ENCODE measurements around the gene GYG1.
"Not testable (repeated sequence)": the region's sequence is repeated elsewhere in the genome, so short reads cannot be mapped to it uniquely, and the experiment has no call there.

The GYG1 gene

DNA sequence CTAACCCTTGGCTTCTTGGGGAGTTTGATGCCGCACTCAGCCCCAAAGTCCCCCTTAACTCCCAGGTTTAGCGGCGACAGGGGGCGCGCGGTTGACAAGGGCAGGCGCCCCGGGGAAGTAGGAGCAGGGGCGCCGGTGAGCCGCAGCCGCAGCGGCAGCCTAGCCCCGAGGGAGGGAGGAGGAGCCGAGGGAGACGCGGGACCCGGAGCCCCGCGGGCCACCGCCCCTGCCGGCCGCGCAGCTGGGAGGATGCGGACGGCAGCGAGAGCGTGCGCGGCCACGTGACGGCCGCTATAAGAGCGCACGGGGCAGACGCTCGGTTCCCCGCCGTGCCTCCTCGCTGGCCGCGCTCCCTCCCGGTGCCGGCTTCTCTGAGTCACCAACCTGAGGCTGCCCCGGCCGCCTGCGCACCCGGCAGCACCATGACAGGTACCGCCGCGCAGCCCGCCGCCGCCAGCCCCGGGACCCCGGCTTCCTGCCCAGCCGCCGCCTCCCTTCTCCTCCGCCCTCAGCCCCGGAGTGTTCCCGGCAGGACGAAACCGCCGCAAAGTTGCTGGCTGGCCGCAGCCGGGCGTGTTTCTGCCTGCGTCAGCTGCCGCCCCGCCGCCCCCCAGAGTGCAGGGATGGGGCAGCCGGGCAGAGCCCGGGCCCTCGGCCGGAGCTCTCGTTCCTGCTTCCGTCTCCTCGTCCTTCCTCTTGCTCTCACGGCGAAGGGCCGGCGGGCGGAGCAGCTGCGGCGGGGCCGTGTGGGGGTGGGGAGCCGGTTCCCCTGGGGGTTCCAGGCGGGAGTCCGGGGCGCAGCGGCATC lies at the start of gene GYG1:
GYG1 (plus strand) TSS at position 322 of the 808 bp plus-strand sequence; CDS start at position 423, 101 bp downstream.
- DNase-seq = peak; percentile 64 to 78 (median 68)

DNA sequence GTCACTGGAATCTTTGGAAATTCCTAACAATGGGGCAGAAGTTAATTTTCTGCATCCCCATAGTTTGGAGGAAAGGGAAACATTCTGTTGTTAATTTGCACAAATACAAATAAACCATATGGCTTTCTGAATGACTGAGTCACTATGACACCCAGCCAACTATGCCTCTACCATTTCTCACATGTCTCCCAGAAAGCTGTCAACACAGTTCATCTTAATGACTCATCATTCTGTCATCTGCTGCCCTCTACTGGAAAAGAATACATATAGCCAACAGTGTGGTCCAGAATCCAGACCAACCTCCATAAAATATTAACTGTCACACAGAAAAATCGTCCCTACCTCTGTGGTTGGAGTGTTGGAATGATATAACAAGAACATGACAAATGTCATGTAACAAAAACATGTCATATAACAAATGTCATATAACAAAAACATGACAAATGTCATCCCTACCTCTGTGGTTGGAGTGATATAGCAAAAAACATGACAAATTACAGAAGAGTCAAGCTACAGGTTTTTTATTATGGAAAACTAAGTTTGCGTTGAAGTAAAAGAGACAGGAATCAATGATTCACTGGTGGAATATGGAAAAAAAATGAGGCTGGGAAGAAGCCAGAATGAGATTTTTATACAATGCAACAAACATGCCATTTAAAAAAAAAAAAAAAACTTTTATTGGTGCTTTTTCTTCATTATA lies 47.7 kb upstream of the GYG1 start:
- peak in 2 of 6 experiments; percentile 22 to 23 for DNase-seq

DNA sequence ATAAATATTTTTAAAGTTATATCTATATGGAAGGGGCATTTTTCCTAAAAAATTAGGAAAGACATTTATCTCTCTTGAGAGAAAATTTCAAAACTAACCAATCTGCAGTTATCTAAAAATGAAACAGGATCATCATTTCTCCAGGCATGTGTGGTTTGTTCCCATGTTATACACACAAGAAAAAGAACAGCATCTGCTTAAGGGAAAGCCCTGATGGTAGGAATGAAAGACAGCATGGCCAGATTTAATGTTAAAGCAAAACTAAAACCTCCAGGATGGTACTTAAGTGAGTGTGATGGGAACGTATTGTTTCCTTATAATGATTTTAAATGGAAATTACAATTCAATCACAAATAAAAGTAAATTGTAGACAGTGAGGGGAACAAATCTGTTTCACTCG lies 46.2 kb upstream of the GYG1 start:
- DNase-seq = no peak

DNA sequence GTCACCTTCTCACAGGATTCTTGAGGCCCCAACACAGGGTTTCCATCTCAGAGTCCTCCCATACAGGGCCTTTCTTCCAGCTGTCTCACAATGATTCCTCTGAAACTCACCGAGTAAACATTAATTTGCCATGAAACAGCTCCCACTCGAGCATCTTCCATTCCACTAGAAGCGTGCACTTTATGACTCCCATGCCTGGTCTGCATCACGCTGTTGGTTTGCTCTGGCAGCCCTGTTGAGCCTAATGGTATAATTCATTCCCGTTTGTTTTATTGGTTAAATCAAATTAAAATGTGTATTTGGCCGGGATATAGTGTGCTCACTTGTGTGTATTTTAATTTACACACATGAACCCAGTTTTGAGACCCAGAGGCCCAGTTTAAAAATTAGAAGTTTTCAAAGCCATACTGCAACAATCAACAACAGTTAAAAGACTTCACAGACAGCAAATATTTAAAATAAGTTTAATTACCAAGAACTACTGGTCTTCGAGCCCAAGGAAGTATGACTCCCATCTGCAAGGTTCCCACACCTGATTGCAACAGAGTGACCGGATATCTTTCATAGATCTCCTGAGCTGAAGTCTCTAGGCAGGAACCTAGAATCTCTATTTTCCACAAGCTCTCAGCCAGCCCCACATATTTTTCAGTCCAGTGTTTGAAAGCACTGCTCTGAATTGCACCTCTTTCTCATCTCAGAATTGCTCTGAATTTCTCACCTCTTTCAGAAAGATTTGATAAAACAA lies 42.3 kb upstream of the GYG1 start:
- no peak for DNase-seq

DNA sequence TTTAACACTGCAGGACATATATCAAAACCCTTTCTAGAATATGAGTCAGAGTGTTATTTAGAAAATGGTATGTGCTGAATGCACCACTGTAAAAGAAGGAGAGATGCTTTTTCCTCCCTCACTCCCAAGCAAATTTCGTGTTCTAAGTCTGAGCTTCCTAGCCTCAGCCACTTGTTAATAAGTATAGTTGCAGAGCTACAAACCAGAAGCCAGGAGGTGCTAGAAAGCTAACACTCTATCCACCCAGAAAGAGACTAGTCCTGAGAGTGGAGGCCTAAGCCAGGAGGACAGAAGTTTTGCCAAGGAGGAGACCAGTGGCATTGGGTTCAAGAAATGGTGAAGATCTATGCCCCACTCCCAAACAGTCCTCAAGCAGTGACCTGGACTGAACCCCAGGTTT lies 40.5 kb upstream of the GYG1 start:
- DNase-seq = no peak

DNA sequence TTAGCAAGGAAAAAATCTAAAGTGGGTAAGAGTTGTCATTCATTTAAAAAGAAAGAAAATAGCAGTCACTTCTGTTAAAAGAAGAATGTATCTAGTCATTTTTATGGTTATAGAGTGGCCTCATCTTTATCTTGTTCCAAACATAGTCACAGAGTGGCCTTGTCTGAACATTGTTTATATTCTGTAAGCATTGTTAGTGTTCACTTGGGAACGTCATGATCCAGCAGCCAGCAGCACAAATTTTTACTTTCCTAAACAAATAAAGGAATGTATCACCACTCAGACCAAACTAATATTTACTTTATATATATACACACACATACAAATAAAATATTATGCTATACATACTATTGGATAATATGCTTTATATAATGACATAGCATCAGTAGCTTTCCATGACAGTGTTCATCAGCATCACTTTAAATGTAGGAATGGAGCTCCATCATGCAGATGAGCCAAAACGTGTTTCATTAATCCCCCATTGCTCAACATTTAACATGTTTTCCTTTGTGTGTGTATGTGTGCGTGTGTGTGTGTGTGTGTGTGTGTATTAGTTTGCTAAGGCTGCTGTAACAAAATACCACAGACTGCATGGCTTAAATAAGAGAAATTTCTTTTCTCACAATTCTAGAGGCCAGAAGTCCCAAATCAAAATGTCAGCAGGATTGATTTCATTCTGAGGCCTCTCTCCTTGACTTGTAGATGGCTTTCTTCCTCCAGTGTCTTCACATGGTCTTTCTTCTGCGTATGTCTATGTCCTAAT lies 39.6 kb upstream of the GYG1 start:
- no peak for DNase-seq

DNA sequence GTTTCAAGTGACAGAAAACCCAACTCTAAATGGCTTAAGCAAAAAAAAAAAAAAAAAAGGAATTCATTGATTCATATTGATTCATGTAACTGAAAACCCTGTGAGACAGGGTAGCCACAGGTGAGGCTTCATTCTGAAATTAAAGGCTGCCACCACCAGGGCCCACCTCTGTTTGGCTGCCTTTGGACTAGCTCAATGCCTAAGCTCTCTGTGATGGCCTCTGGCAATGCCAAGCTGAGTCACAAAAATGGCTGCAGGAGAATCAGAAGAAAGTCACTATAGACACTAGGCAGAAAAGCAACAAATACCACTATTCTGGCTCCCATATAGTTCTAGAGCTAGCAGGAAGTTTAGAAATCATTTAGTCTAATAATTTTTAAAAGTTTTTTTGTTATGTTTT lies 38.2 kb upstream of the GYG1 start:
- no peak for DNase-seq

DNA sequence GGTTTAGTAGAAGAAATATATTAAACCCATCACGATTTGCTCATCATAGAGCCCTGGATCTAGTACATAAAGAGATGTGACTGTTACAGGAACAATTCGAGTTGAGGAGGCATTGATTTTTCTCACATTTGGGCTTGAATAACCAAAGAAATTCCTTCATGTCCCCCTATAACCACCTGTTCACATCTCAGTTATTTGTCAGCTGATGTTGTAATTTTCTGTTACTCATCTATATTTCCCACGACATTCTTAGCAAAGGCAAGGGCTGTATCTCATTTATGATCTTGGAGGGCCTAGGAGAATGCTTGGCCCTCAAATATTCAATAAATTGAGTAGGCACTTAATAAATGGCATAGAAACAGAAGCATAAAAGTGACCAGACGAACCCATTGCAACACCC lies 36.4 kb upstream of the GYG1 start:
- DNase-seq = no peak

DNA sequence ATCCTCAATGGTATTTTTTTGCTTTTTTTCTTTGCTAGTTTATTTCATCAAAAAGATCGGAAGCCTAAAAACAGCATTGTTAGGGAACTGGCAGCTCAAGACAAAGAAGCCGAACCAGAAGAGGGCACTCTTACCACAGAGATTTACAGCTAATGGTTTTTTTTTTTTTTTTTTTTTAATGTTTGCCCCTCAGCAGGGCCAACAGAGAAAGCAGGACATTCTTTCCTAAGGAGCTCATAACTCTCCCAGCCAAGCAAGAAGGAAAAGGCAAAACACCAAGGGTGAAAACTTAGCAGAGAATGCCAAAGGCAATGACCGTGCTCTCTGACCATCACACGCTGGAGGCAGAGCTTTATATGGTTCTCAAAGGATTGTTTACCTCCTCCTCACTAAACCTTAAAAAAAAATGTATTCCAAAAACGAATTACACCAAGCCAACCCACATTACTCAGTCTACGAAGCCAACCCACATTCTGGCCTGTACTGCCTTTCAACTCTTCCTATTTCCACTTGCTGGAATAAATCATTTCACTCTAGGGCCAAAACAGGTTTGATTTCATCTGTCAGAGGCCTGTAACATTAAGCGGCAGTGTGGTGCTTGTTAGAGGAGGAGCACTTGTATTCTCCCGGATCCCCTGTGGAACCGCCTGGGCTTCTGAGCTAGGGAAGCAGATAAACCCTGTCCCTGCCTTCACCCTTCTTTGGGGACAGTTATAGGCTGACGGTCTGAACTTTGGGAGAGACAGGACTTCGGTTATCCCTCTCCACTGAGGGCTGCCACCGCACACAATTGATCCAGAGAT lies 35.6 kb upstream of the GYG1 start:
- peak in 3 of 6 experiments; percentile 1 to 40 (median 26) for DNase-seq

DNA sequence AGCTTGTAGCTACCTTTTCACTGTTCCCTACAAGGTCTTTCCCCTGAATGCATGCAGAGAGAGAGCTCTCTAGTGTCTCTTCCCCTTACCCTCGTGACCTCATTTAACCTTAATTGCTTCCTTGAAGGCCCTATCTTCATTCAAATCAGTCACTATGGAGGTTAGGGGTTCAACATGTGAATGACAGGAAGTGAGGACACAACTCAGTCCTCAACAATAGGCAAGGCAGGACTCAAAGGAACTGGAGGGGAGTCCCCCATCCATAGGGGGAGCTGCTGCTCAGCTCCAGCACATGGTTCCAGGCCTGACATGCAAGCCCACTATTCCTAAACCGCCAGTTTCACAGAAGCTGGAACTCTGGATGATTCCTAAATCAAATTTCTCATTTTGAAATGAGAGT lies 33.8 kb upstream of the GYG1 start:
- DNase-seq = no peak

DNA sequence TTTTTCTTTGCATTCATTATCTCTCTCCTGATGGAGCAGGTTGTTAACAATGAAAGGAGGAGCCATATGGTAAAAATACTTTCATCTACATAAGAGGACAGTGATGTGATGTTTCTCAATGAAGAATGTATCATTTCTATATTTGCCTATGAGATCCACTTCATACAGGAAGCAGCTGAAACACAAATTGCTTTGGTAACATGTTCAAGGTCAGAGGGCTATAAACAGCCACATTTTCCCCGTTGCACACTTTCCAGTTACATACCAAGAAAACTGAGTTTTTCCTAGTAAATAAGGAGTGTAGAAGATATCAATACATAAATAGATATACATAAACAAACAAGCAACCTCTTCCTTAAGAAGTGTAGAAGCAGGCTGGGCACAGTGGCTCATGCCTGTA lies 32.6 kb upstream of the GYG1 start:
- DNase-seq = no peak

DNA sequence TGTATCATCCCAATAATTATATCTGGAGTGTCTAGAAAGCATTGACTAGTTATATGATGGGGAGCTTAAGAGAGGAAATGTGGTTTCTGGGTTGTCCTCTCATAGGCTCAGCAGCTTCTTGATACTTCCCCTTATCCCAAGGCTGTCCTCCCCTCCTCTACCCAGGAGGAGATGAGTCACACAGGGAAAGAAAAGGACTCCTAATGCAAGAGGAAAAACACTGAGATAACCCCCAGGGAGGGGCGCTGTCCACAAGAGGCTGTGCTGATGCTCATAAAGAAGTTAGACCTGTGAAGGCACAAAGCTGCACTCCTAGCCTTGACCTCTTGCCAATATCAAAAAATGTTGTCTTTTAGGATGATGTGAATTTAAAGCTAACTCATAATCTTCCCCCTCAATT lies 28.8 kb upstream of the GYG1 start:
- no peak for DNase-seq

DNA sequence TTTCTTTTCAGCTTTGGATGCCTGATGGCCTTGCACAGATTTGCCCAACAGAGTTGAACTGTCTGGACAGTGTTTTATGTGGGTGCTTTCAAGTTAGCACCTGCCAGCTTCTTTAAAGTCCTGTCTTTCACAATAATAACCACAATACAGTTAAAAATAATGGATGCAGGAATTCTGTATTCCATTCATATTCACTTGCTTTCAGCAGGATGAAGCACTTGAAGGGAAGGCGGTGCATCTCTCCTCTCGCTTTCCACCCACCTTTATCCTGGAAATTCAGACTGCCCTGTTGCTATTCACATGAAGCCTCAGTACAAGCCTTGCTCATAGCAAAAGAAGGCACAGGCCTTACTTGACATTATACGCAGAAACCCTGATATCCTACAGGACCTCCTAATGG lies 26.5 kb upstream of the GYG1 start:
- DNase-seq = no peak

DNA sequence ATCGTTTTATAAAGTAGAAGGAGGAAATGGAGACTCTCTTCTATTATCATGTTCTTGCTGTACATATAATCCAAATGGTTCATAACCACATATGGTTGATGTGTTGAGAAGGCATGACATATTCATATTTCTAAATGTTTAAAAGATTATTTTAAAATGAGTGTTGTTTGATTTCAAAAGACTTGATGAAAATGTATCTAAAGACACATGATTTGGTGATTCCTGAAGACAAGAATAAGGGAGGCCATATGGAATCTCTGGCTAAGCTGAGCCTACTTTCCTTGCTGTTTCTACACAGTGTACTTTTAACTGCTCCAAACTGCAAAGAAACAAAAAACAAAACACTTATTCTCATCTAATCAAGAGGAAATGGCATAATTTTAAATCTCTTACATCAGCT lies 23.0 kb upstream of the GYG1 start:
- no peak for DNase-seq

DNA sequence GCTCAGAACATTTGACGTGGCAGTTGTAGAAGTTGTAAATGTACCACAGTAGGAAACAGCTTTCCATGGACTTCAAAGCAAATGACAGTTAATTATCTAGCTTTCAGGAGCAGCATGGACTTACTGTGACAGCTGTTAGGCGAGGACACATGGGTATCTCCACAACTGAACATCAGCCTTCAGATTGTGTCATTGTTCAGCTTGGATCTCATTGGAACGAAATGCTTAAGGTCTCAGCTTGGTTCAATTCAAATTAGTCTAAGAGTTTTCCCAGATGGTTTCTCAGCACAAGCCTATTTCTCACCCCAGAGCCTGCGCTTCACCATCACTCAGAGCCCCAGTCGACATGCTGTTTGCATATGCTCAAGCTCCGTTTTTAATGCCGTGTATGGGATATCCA lies 21.1 kb upstream of the GYG1 start:
- no peak for DNase-seq

DNA sequence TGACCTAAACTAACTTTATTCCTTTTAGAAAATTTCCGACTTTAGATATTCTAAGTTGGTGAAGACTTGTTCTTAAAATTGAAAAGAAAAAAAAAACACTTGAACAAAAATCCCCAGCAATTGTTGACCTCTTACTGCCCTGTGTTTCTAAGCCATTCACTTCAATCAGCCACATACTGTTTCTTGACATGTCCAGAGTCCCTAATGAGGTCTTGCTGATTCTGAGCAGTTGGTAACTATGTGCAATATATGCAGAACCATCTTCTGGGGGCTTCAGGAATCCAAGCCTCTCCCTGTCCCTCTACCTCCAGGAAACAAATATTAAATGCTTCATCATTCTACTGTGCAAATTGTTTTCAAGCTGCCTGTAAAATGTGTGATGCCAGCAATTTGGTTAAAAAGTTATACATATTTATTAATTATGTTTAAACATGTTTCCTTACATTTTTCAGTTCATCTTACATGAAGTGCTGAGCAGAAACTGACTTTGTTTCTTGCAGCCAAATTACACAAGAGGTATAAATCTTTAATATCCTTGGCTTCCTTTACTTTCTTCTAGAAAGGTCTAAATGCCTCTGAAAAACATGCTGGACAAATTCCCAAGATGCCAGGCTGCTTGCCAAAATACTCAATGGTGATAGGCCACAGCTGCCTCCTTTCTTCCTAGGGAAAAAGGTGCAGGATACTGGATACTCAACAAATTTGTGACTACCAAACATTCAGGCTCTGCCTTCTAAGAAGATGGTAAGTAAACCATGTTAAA lies 19.8 kb upstream of the GYG1 start:
- no peak for DNase-seq

DNA sequence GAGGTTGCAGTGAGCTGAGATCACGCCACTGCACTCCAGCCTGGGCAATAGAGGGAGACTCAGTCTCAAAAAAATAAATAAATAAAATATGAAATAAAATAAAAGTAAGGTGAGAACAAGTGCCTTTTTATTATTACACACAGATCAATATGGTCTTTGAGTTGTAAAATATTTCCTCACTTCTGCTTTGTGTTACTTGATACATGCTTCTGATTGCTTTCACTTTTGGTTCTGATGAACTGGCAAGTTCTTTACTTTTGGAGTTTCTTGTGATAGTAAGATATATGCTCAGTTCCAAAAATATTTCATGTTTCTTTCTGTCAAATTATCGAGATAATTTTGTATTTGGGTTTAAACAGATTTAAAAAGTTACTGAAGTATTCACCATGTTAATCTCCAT lies 16.6 kb upstream of the GYG1 start:
- DNase-seq = no peak

DNA sequence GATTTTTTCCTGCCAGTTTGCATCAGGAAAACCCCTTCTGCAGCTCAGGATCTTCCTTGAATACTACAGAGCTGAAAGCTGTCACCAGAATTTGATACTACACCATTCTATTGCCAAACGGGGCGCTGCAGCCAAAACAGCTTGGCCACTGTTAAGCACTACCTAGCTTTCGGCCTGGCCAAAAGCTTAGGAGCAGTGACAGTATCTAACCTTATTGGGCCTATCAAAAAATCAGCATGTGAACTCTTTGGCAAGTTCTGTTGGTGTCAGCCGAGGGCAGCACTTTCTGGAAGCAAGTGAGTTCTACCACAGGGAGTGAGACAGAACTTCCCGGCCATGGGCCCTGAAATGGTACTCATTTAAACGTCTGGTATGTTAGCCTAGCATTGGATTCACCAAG lies 16.1 kb upstream of the GYG1 start:
- DNase-seq = no peak

DNA sequence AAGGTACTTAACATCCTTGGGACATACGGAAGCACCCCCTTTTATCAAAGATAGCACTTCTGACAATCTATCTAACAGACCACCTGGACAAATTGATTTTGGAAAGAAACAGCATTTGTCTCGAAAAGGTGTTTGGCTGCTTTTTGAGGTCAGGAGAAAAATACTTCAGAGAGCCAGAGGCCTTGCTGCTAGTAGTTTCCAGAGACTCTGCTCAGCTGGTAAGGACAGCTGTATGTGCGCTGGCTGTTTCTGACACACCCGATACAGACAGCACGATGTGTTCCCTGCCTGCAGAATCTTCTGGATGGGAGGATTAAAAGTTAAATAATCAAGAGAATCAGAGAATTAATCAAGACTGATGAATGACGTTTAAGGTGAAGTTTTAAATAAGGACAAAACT lies 15.6 kb upstream of the GYG1 start:
- no peak for DNase-seq

DNA sequence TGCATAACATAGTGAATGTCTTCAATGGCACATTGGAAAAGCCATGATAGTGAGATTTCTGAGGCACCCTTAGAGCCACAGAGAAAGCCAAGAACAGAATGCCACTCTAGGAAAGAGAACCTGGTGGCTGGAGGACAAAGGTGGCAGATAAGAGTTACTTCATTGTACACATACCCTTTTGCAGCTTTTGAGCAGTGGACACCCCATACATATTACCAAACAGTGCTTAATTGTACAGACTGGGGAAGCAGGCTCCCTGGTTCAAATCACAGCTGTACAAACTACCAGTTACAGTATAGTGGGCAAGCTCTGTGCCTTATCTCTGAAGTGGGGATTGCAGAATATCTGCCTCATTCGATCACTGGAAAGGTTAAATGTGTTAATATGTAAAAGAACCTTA lies 10.1 kb upstream of the GYG1 start:
- no peak for DNase-seq

DNA sequence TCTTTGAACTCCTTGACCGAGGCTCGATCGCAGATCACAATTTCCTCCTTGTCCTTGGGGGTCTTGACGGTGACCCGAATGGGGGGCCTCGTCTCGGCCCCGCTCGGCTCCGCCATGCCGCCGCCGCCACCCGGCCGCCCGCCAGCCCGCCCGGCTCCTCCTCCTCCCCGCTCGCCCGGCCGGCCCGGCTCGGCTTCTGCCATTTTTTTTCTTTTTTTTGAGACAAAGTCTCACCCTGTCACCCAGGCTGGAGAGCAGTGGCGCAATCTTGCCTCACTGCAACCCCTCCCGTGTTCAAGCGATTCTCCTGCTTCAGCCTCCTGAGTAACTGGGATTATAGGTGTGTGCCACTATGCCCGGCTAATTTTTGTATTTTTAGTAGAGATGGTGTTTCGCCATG lies 3.8 kb upstream of the GYG1 start:
- not testable (repeated sequence) for DNase-seq
